Neural crest cell (in vitro differentiated cells): Measurements from ENCODE around the gene APAF1. TPM values are rescaled to one million over a fixed set of nuclear protein-coding genes. Genes with fewer than 3 reads are reported as not detected.

Experiments used
- DNase-seq: peaks from one replicate; pipeline ENCODE4 v3.0.0; 2021; ENCODE audit warnings: low read depth, mixed read lengths, low spot score
- H3K27ac Mint-ChIP-seq: one replicate; pipeline ENCODE4 v1.8.0; 2021; ENCODE audit warnings: mild to moderate bottlenecking, mixed read lengths; ENCODE audit not compliant: unreplicated experiment
- H3K27me3 Mint-ChIP-seq: 2 replicates; pipeline ENCODE4 v1.8.0; 2021; ENCODE audit warnings: low read depth, mild to moderate bottlenecking, mixed read lengths
- H3K36me3 Mint-ChIP-seq: 2 replicates; pipeline ENCODE4 v1.8.0; 2021; ENCODE audit warnings: low read depth, mild to moderate bottlenecking, mixed read lengths
- H3K4me1 Mint-ChIP-seq: 2 replicates; pipeline ENCODE4 v1.8.0; 2021; ENCODE audit warnings: mixed read lengths
- H3K4me3 Mint-ChIP-seq: one replicate; pipeline ENCODE4 v1.8.0; 2021; ENCODE audit warnings: mild to moderate bottlenecking, mixed read lengths
- H3K9me3 Mint-ChIP-seq: 2 replicates; pipeline ENCODE4 v1.8.0; 2021; ENCODE audit warnings: mixed read lengths
- CTCF ChIP-seq: fragments of 200-600 bp; sonication (generic); conservative IDR thresholded peaks from 2 replicates; pipeline ENCODE4 v1.5.0; 2021; ENCODE audit warnings: antibody characterized with exemption, mild to moderate bottlenecking
- total RNA-seq: library from RNA; stranded (reverse); gene quantifications from 2 replicates; pipeline ENCODE4 v1.2.1, GENCODE V29; 2021

Gene APAF1
- total RNA-seq, 1 donor from 2014 or later: 29.6 TPM

- no peak for TF ChIP-seq CTCF
- Mint-ChIP-seq H3K4me1 (no peaks in the 10 kb centered on the region), H3K36me3 (peaks cover 2% of the 10 kb centered on the region), H3K9me3 (no peaks in the 10 kb centered on the region), H3K4me3 (no peak overlapping the region), H3K27me3 (no peaks in the 10 kb centered on the region), H3K27ac (no peak overlapping the region)
- DNase-seq: no peak
These were observed 88.7 kb downstream of the APAF1 start for GRCh38 chr12:98733667-98734350.

- no peaks in the 10 kb centered on the region for H3K27me3 Mint-ChIP-seq
- no peak overlapping the region for H3K4me3 Mint-ChIP-seq
- no peak for DNase-seq
- H3K4me1 Mint-ChIP-seq: no peaks in the 10 kb centered on the region
- no peak overlapping the region for H3K27ac Mint-ChIP-seq
- TF ChIP-seq CTCF: no peak
- no peaks in the 10 kb centered on the region for H3K9me3 Mint-ChIP-seq
- H3K36me3 Mint-ChIP-seq: peaks cover 2% of the 10 kb centered on the region
These were observed 90.7 kb downstream of the APAF1 start for GRCh38 chr12:98735821-98736220.

GRCh38 chr12:98736352-98737321 lies 91.5 kb downstream of the APAF1 start:
- DNase-seq: no peak
- Mint-ChIP-seq H3K9me3 (no peaks in the 10 kb centered on the region), H3K36me3 (peaks cover 2% of the 10 kb centered on the region), H3K4me3 (no peak overlapping the region), H3K4me1 (peaks cover 7% of the 10 kb centered on the region), H3K27me3 (peaks cover 3% of the 10 kb centered on the region), H3K27ac (peak overlapping the region; percentile 0)
- no peak for TF ChIP-seq CTCF

- peaks cover 2% of the 10 kb centered on the region for H3K36me3 Mint-ChIP-seq
- peaks cover 13% of the 10 kb centered on the region for H3K4me1 Mint-ChIP-seq
- H3K9me3 Mint-ChIP-seq: no peaks in the 10 kb centered on the region
- no peak for DNase-seq
- TF ChIP-seq CTCF: no peak
- H3K27me3 Mint-ChIP-seq: peaks cover 3% of the 10 kb centered on the region
- H3K4me3 Mint-ChIP-seq: no peak overlapping the region
- H3K27ac Mint-ChIP-seq: peak overlapping the region; percentile 0
These were observed 92.2 kb downstream of the APAF1 start for GRCh38 chr12:98737322-98737712.

GRCh38 chr12:98738002-98738401 lies 92.9 kb downstream of the APAF1 start:
- Mint-ChIP-seq H3K4me1 (peaks cover 13% of the 10 kb centered on the region), H3K9me3 (no peaks in the 10 kb centered on the region), H3K27ac (no peak overlapping the region), H3K36me3 (peaks cover 2% of the 10 kb centered on the region), H3K27me3 (peaks cover 3% of the 10 kb centered on the region), H3K4me3 (no peak overlapping the region)
- DNase-seq: no peak
- no peak for TF ChIP-seq CTCF
